Measurements from ENCODE around the gene KCNIP1.

The KCNIP1 gene

GRCh38 chr5:170484847-170485615 is 18.8 kb upstream of the KCNIP1 start:
- Histone ChIP-seq H3K36me3 (ENCODE audit: control insufficient read depth, insufficient read depth, low read length) (no peaks in the 10 kb centered on the region), H3K4me1 (ENCODE audit: control insufficient read depth, insufficient read depth, low read length) (no peaks in the 10 kb centered on the region), H3K27me3 (ENCODE audit: control insufficient read depth, insufficient read depth, low read length) (no peaks in the 10 kb centered on the region), H3K4me3 (ENCODE audit: low read depth, low read length) (no peak overlapping the region), H3K9me3 (ENCODE audit: control insufficient read depth, insufficient read depth, low read length) (no peaks in the 10 kb centered on the region), H3K9ac (ENCODE audit: low read depth, low read length) (no peak overlapping the region)

- Histone ChIP-seq H3K4me1 (ENCODE audit: control insufficient read depth, insufficient read depth, low read length) (no peaks in the 10 kb centered on the region), H3K9me3 (ENCODE audit: control insufficient read depth, insufficient read depth, low read length) (no peaks in the 10 kb centered on the region), H3K27me3 (ENCODE audit: control insufficient read depth, insufficient read depth, low read length) (no peaks in the 10 kb centered on the region), H3K36me3 (ENCODE audit: control insufficient read depth, insufficient read depth, low read length) (no peaks in the 10 kb centered on the region), H3K9ac (ENCODE audit: low read depth, low read length) (no peak overlapping the region), H3K4me3 (ENCODE audit: low read depth, low read length) (no peak overlapping the region)
Measured at GRCh38 chr5:170485616-170485911, 18.3 kb upstream of the KCNIP1 start.

GRCh38 chr5:170486371-170486770 is 17.4 kb upstream of the KCNIP1 start:
- no peaks in the 10 kb centered on the region for H3K9me3 ChIP-seq (ENCODE audit: control insufficient read depth, insufficient read depth, low read length)
- no peak overlapping the region for H3K9ac ChIP-seq (ENCODE audit: low read depth, low read length)
- H3K36me3 ChIP-seq (ENCODE audit: control insufficient read depth, insufficient read depth, low read length) = no peaks in the 10 kb centered on the region
- no peaks in the 10 kb centered on the region for H3K27me3 ChIP-seq (ENCODE audit: control insufficient read depth, insufficient read depth, low read length)
- no peaks in the 10 kb centered on the region for H3K4me1 ChIP-seq (ENCODE audit: control insufficient read depth, insufficient read depth, low read length)
- H3K4me3 ChIP-seq (ENCODE audit: low read depth, low read length) = no peak overlapping the region

- H3K4me1 ChIP-seq (ENCODE audit: control insufficient read depth, insufficient read depth, low read length) = no peaks in the 10 kb centered on the region
- no peak overlapping the region for H3K9ac ChIP-seq (ENCODE audit: low read depth, low read length)
- no peaks in the 10 kb centered on the region for H3K9me3 ChIP-seq (ENCODE audit: control insufficient read depth, insufficient read depth, low read length)
- H3K4me3 ChIP-seq (ENCODE audit: low read depth, low read length) = no peak overlapping the region
- H3K36me3 ChIP-seq (ENCODE audit: control insufficient read depth, insufficient read depth, low read length) = no peaks in the 10 kb centered on the region
- no peaks in the 10 kb centered on the region for H3K27me3 ChIP-seq (ENCODE audit: control insufficient read depth, insufficient read depth, low read length)
Measured at GRCh38 chr5:170488570-170488969, 15.2 kb upstream of the KCNIP1 start.

- Histone ChIP-seq H3K36me3 (ENCODE audit: control insufficient read depth, insufficient read depth, low read length) (no peaks in the 10 kb centered on the region), H3K4me1 (ENCODE audit: control insufficient read depth, insufficient read depth, low read length) (no peaks in the 10 kb centered on the region), H3K9ac (ENCODE audit: low read depth, low read length) (no peak overlapping the region), H3K4me3 (ENCODE audit: low read depth, low read length) (no peak overlapping the region), H3K9me3 (ENCODE audit: control insufficient read depth, insufficient read depth, low read length) (no peaks in the 10 kb centered on the region), H3K27me3 (ENCODE audit: control insufficient read depth, insufficient read depth, low read length) (no peaks in the 10 kb centered on the region)
Measured at GRCh38 chr5:170489199-170489598, 14.6 kb upstream of the KCNIP1 start.

GRCh38 chr5:170490381-170490780 is 13.4 kb upstream of the KCNIP1 start:
- Histone ChIP-seq H3K36me3 (ENCODE audit: control insufficient read depth, insufficient read depth, low read length) (no peaks in the 10 kb centered on the region), H3K27me3 (ENCODE audit: control insufficient read depth, insufficient read depth, low read length) (no peaks in the 10 kb centered on the region), H3K4me1 (ENCODE audit: control insufficient read depth, insufficient read depth, low read length) (no peaks in the 10 kb centered on the region), H3K9me3 (ENCODE audit: control insufficient read depth, insufficient read depth, low read length) (no peaks in the 10 kb centered on the region), H3K9ac (ENCODE audit: low read depth, low read length) (no peak overlapping the region), H3K4me3 (ENCODE audit: low read depth, low read length) (no peak overlapping the region)

- no peaks in the 10 kb centered on the region for H3K27me3 ChIP-seq (ENCODE audit: control insufficient read depth, insufficient read depth, low read length)
- H3K4me1 ChIP-seq (ENCODE audit: control insufficient read depth, insufficient read depth, low read length) = no peaks in the 10 kb centered on the region
- no peak overlapping the region for H3K9ac ChIP-seq (ENCODE audit: low read depth, low read length)
- H3K4me3 ChIP-seq (ENCODE audit: low read depth, low read length) = no peak overlapping the region
- no peaks in the 10 kb centered on the region for H3K36me3 ChIP-seq (ENCODE audit: control insufficient read depth, insufficient read depth, low read length)
- H3K9me3 ChIP-seq (ENCODE audit: control insufficient read depth, insufficient read depth, low read length) = no peaks in the 10 kb centered on the region
Measured at GRCh38 chr5:170491479-170491878, 12.3 kb upstream of the KCNIP1 start.

GRCh38 chr5:170493028-170493820 is 10.6 kb upstream of the KCNIP1 start:
- no peaks in the 10 kb centered on the region for H3K4me1 ChIP-seq (ENCODE audit: control insufficient read depth, insufficient read depth, low read length)
- no peak overlapping the region for H3K4me3 ChIP-seq (ENCODE audit: low read depth, low read length)
- no peaks in the 10 kb centered on the region for H3K9me3 ChIP-seq (ENCODE audit: control insufficient read depth, insufficient read depth, low read length)
- no peak overlapping the region for H3K9ac ChIP-seq (ENCODE audit: low read depth, low read length)
- H3K36me3 ChIP-seq (ENCODE audit: control insufficient read depth, insufficient read depth, low read length) = no peaks in the 10 kb centered on the region
- no peaks in the 10 kb centered on the region for H3K27me3 ChIP-seq (ENCODE audit: control insufficient read depth, insufficient read depth, low read length)

- Histone ChIP-seq H3K4me1 (ENCODE audit: control insufficient read depth, insufficient read depth, low read length) (no peaks in the 10 kb centered on the region), H3K36me3 (ENCODE audit: control insufficient read depth, insufficient read depth, low read length) (no peaks in the 10 kb centered on the region), H3K9ac (ENCODE audit: low read depth, low read length) (no peak overlapping the region), H3K4me3 (ENCODE audit: low read depth, low read length) (no peak overlapping the region), H3K9me3 (ENCODE audit: control insufficient read depth, insufficient read depth, low read length) (no peaks in the 10 kb centered on the region), H3K27me3 (ENCODE audit: control insufficient read depth, insufficient read depth, low read length) (no peaks in the 10 kb centered on the region)
Measured at GRCh38 chr5:170494041-170494440, 9.8 kb upstream of the KCNIP1 start.

GRCh38 chr5:170495825-170496661 is 7.8 kb upstream of the KCNIP1 start:
- H3K36me3 ChIP-seq (ENCODE audit: control insufficient read depth, insufficient read depth, low read length) = no peaks in the 10 kb centered on the region

GRCh38 chr5:170496662-170497028 is 7.2 kb upstream of the KCNIP1 start:
- Histone ChIP-seq H3K36me3 (ENCODE audit: control insufficient read depth, insufficient read depth, low read length) (no peaks in the 10 kb centered on the region), H3K9me3 (ENCODE audit: control insufficient read depth, insufficient read depth, low read length) (no peaks in the 10 kb centered on the region), H3K27me3 (ENCODE audit: control insufficient read depth, insufficient read depth, low read length) (no peaks in the 10 kb centered on the region), H3K4me3 (ENCODE audit: low read depth, low read length) (no peak overlapping the region), H3K4me1 (ENCODE audit: control insufficient read depth, insufficient read depth, low read length) (no peaks in the 10 kb centered on the region), H3K9ac (ENCODE audit: low read depth, low read length) (no peak overlapping the region)

More at GRCh38 chr5:170495825-170496661, 7.8 kb upstream of the KCNIP1 start:
- no peak overlapping the region for H3K4me3 ChIP-seq (ENCODE audit: low read depth, low read length)
- no peaks in the 10 kb centered on the region for H3K4me1 ChIP-seq (ENCODE audit: control insufficient read depth, insufficient read depth, low read length)
- H3K9ac ChIP-seq (ENCODE audit: low read depth, low read length) = no peak overlapping the region
- H3K27me3 ChIP-seq (ENCODE audit: control insufficient read depth, insufficient read depth, low read length) = no peaks in the 10 kb centered on the region
- no peaks in the 10 kb centered on the region for H3K9me3 ChIP-seq (ENCODE audit: control insufficient read depth, insufficient read depth, low read length)
